HG03442 (cell line): ENCODE measurements around the gene NAA50.

Experiments
- ATAC-seq: cut with Tn5 transposase; IDR thresholded peaks from one replicate; pipeline ENCODE4 v1.9.1; 2021; ENCODE audit warnings: mild to moderate bottlenecking, moderate library complexity; ENCODE audit not compliant: unreplicated experiment

The NAA50 gene

GRCh38 chr3:113743006-113743630 is 2.9 kb downstream of the NAA50 start:
- no peak for ATAC-seq

GRCh38 chr3:113741620-113742019 is 4.4 kb downstream of the NAA50 start:
- no peak for ATAC-seq

- no peak for ATAC-seq
Observed at GRCh38 chr3:113741086-113741485, 5.0 kb downstream of the NAA50 start.

- peak; percentile 54 for ATAC-seq
Observed at GRCh38 chr3:113736548-113737089, 9.4 kb downstream of the NAA50 start.

DNA sequence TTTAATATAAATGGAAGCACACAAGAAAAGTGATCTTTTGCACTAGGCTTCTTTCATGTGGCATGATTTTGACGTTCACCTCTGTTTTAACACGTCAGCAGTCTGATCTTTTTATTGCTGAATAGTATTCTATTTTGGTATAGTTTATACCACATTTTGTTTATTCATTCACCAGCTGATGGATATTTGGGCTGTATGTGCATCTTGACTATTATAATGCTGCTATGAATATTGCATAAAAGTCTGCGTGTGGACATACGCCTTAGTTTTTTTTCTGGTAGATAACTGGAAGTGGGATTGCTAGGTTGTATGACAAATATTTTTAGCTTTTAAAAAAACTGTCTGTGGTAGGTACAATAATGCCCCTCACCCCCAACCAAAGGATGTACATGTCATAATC is 14.4 kb downstream of the NAA50 start:
- no peak for ATAC-seq

GRCh38 chr3:113730550-113730949 is 15.5 kb downstream of the NAA50 start:
- ATAC-seq = no peak

DNA sequence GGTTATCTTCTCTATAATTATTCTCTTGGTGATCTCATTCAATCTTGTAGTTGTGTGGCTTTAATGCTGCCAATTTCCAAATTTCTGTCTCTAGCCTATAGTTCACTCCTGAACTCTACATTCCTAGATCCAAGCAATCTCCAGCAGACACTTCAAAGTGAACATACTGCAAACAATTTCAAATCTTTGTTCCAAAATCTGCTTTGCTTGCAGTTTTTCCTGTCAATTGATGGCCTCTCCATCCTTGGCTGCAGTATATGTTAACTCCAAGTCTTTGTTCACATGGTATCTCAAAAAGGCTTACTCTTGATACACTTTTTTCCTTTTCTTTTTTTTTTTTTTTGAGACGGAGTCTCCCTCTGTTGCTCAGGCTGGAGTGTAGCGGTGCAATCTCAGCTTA is 17.4 kb downstream of the NAA50 start:
- no peak for ATAC-seq

DNA sequence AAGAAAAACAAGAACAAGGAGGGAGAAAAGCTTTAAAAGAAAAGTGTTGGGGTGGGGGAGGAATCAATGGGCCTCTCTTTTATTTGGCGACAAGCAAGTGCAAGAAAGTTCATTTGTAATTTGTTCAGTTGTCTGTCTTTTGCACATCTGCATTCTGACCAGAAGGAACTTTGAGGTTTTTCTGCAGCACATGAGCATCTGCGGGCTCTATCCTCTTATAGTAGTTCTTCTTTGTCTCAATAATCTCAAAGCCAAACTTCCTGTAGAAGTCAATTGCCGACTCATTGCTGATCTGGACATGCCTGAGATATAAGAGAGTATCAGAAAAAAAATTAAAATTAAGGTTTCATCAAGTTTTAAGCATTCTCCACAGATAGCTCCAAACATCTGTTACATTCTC is 24.4 kb downstream of the NAA50 start:
- no peak for ATAC-seq

GRCh38 chr3:113719758-113720157 is 26.3 kb downstream of the NAA50 start:
- no peak for ATAC-seq

- ATAC-seq = no peak
Observed at GRCh38 chr3:113719294-113719693, 26.8 kb downstream of the NAA50 start.

DNA sequence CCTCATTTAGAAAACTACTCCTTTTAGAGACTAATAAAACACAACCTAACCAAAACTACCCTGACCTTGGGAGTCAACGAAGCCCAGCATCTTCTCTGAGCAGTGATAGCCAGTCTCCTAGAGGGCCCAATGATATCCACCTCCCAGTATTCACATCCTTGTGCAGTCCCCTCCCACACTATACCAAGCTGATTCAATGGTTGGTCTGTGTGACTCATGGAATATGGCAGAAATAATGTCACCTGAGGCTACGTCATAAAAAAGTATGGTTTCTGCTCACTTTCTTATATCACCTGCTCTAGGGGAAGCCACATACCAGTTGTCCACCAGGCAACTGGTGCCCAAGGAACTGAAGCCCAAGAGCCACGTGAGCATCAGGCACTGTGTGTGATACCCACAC is 28.2 kb downstream of the NAA50 start:
- ATAC-seq = no peak

DNA sequence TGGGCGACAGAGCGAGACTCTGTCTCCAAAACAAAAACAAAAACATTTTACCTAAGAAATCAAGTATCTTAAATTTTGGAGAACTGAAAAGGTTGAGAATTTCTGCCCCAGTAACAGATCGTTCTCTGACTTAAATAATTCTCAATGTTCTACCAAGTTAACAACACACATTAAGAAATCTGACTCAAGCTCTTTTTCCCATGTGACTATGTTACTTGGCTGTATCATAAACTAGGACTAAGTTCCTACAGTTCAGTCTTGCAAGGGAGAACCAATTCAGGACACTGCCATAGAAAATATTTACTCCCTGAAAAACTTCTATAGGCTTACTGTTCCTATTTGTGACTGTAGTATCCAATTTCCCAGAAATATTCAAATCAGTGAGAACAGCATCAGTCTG is 28.7 kb downstream of the NAA50 start:
- ATAC-seq = no peak

GRCh38 chr3:113714702-113715101 is 31.3 kb downstream of the NAA50 start:
- ATAC-seq = no peak

GRCh38 chr3:113712129-113712528 is 33.9 kb downstream of the NAA50 start:
- ATAC-seq = no peak

- ATAC-seq = no peak
Observed at GRCh38 chr3:113707835-113708234, 38.2 kb downstream of the NAA50 start.

GRCh38 chr3:113698956-113699355 is 47.1 kb downstream of the NAA50 start:
- no peak for ATAC-seq

GRCh38 chr3:113698213-113698742 is 47.8 kb downstream of the NAA50 start:
- ATAC-seq = no peak

- ATAC-seq = no peak
Observed at GRCh38 chr3:113697500-113698090, 48.5 kb downstream of the NAA50 start.

GRCh38 chr3:113696658-113697499 is 49.2 kb downstream of the NAA50 start:
- ATAC-seq = peak; percentile 95

DNA sequence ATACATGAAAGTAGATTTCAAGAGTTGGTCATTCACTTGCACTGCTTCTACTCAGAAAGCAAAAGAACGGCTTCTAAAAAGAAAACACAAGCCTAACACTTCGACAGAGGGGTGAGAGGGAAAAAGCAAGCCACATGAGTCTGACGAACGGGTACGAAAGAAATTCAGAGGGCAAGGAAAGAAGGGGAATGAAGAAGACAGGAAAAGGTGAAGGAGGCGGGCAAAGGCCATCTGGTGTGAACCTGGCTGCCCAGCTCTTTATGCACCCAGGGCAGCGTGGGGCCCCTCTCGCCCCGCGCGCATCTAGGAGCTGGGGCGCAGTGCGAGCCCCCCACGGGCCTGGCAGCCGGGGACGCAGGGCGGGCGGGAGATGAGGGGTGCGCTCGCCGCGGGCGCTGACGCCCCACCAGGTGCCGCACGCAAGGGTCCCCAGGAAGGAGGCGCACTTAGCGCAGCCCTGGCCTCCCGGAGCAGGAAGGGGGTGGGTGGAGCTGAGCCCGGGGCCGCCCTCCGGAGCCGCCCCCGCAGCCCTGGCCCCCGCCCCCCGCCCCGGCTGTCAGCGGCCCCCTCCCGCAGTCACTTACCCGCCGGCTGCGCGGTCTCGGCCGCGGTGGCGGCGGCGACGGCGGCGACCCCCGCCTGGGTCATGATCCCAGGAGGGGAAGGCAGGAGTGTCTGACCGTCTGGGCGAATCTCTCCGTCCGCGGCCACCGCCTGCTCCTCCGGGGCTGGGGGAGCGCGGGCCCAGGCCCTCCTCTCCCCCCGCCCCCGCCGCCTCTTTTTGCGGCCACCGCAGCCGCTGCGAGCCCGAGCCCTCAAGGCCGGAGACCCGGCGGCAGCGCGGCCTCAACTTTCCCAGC is 50.0 kb downstream of the NAA50 start, which contains the start of gene USF3:
TSS of gene USF3 (minus strand) at position 857 of the 860 bp plus-strand sequence. CDS start 21,764 bp downstream, outside the sequence.
- ATAC-seq = peak; percentile 54

DNA sequence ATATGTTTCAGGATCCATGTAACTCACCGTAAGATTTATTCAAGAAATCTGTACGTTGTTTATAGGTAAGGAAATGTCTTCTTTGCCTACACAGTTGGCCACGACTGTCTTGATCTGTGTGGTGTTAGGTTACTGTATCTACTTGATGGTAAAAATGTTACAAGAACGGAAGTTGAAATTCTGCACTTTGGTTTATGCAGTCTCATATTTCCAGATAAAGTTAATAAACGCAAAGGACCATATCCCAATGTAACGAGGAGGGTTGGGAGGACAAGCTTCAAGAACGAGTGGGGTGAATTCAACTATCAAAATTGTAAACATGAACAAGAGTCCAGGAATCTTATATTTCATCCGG is 50.6 kb downstream of the NAA50 start:
- no peak for ATAC-seq
